ENCODE data around the gene ICAM3. TPM values are rescaled to one million over a fixed set of nuclear protein-coding genes. Genes with fewer than 3 reads are reported as not detected.

Gene ICAM3
- total RNA-seq, 1 donor from 2014 or later = 116 TPM

DNA sequence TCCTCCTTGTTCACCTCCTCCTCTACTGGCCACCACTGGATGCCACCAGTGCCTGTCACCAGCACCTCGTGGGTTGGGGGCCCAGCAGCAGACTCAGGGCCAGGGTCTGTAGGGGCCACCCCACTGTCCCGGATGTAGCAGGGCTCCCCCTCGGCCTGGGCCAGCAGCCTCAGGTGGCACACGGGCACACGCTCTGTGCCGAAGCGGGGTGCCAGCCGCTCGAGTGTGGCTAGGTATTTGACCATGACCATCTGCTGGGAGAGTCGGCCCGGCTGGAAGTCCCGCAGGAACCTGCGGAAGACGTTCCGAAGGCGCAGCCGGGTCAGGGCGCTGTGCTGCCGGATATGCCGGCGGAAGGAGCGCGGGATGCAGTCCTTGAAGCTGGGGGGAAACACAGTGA is 26.1 kb upstream of the ICAM3 start:
- H3K4me1 Mint-ChIP-seq (ENCODE audit: low read depth) = no peaks in the 10 kb centered on the region
- no peaks in the 10 kb centered on the region for H3K27me3 Mint-ChIP-seq (ENCODE audit: low read depth)
- DNase-seq (ENCODE audit: low spot score) = no peak
- peaks cover 63% of the 10 kb centered on the region for H3K36me3 Mint-ChIP-seq (ENCODE audit: low read depth)
- H3K27ac Mint-ChIP-seq = no peak overlapping the region
- H3K4me3 Mint-ChIP-seq (ENCODE audit: low read depth) = no peak overlapping the region
- intact Hi-C loops (cut with micrococcal nuclease) = no loop called here
- no peaks in the 10 kb centered on the region for H3K9me3 Mint-ChIP-seq

DNA sequence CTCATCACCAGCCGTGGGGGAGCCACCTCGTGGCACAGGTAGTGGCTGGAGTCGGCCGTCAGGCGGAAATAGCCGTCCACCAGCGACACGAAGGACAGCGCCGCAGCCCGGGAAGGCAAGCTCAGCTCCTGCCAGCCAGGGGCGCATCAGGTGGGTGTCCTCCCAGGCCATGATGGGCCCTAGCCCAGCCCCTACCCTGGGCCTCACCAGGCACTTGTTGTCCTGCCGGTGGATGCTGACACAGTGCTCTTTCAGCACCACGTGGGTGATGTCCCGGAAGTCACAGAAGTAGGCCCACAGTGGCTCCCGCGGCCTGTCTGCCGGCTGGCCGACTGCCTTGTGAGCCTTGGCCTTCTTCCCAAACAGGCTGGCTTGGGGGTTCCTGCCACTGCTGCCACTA is 25.2 kb upstream of the ICAM3 start:
- intact Hi-C loops (cut with micrococcal nuclease) = no loop called here
- no peak for DNase-seq (ENCODE audit: low spot score)
- Mint-ChIP-seq H3K27ac (no peak overlapping the region), H3K27me3 (ENCODE audit: low read depth) (no peaks in the 10 kb centered on the region), H3K4me3 (ENCODE audit: low read depth) (no peak overlapping the region), H3K36me3 (ENCODE audit: low read depth) (peaks cover 67% of the 10 kb centered on the region), H3K9me3 (no peaks in the 10 kb centered on the region), H3K4me1 (ENCODE audit: low read depth) (no peaks in the 10 kb centered on the region)

DNA sequence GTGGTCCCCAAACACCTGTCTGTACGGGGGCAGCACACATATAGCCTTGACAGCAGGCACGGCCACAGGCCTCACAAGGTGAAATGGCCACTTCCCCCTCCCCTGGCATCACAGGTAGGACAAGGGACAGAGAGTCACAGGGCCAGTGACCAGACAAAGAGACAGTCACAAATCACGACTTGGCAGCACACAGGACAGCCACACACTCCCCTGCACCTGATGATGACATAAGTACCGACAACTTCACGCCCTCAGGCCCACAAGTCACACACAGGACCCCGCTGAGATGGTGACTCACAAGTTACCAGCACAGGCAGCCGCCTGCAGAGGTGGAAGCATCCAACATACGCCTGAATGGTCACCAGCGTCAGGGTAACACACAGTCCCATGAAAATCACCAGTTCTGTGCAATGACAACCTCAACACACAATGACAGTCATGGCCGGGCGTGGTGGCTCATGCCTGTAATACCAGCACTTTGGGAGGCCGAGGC is 24.4 kb upstream of the ICAM3 start:
- DNase-seq (ENCODE audit: low spot score) = no peak
- H3K36me3 Mint-ChIP-seq (ENCODE audit: low read depth) = peaks cover 66% of the 10 kb centered on the region
- H3K27ac Mint-ChIP-seq = no peak overlapping the region
- no peaks in the 10 kb centered on the region for H3K9me3 Mint-ChIP-seq
- H3K27me3 Mint-ChIP-seq (ENCODE audit: low read depth) = no peaks in the 10 kb centered on the region
- intact Hi-C loops (cut with micrococcal nuclease) = no loop called here
- no peak overlapping the region for H3K4me3 Mint-ChIP-seq (ENCODE audit: low read depth)
- H3K4me1 Mint-ChIP-seq (ENCODE audit: low read depth) = no peaks in the 10 kb centered on the region

DNA sequence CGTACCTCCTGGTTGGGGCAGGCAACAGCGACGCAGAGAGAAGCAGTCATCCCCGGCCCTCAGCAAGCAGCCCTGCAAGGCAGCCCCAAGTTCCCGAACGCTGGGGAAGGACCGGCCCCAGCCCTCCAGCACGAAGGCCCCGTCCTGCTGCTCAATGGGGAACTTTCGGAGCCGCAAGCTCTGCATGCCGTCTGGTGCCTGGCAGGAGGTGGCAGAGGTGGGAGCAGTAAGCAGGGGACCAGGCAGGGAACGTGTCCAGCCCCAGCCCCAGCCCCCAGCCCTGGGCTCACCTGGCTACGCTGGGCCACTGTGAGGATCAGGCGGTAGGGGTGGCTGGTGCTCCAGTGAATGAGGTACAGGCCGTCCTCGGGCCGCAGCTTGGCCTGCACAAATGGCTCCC is 22.8 kb upstream of the ICAM3 start:
- intact Hi-C loops (cut with micrococcal nuclease) = no loop called here
- no peaks in the 10 kb centered on the region for H3K9me3 Mint-ChIP-seq
- DNase-seq (ENCODE audit: low spot score) = no peak
- H3K4me1 Mint-ChIP-seq (ENCODE audit: low read depth) = no peaks in the 10 kb centered on the region
- no peak overlapping the region for H3K4me3 Mint-ChIP-seq (ENCODE audit: low read depth)
- no peak overlapping the region for H3K27ac Mint-ChIP-seq
- H3K27me3 Mint-ChIP-seq (ENCODE audit: low read depth) = no peaks in the 10 kb centered on the region
- H3K36me3 Mint-ChIP-seq (ENCODE audit: low read depth) = peaks cover 57% of the 10 kb centered on the region

DNA sequence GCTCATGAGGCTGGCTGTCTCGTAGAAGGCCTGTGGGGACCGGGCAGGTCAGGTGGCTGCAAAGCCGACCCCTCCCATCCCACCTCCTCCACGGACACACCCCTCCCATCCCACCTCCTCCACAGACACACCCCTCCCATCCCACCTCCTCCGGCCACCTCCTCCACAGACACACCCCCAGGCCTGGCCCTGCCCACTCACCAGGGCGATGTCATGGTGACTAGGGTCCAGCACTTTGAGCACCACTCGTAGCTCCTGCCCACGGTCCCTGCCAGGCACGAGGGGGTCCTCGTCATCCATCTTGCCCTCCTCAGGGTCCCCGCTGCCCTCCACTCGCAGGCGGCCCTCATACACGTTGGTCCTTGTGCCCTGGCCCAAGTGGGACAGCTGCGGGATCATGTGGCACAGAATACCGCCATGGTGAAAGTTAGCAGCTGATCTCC is 22.2 kb upstream of the ICAM3 start:
- Mint-ChIP-seq H3K9me3 (no peaks in the 10 kb centered on the region), H3K4me3 (ENCODE audit: low read depth) (no peak overlapping the region), H3K27ac (no peak overlapping the region), H3K27me3 (ENCODE audit: low read depth) (no peaks in the 10 kb centered on the region), H3K36me3 (ENCODE audit: low read depth) (peaks cover 55% of the 10 kb centered on the region), H3K4me1 (ENCODE audit: low read depth) (no peaks in the 10 kb centered on the region)
- intact Hi-C loops (cut with micrococcal nuclease) = no loop called here
- no peak for DNase-seq (ENCODE audit: low spot score)

DNA sequence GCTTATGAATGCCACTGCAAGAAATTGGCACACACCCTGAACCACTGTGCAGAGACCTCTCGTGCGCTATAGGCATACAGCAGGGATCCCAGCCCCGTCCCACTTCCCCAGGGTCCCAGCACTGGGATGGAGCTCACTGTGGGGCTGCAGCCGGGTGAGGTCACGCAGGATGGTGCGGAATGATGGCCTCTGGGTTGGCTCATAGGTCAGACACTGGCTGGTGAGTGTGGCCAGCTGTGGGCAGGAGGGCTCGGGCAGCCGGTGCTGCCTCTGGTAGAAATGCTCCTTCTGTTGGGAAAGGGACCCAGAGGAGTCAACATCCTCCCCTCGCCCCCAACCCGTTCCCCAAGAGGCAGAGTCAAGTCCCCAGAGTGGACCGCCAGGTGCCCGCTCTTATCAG is 17.0 kb upstream of the ICAM3 start:
- Mint-ChIP-seq H3K36me3 (ENCODE audit: low read depth) (peaks cover 61% of the 10 kb centered on the region), H3K4me1 (ENCODE audit: low read depth) (no peaks in the 10 kb centered on the region), H3K27me3 (ENCODE audit: low read depth) (no peaks in the 10 kb centered on the region), H3K4me3 (ENCODE audit: low read depth) (no peak overlapping the region), H3K9me3 (no peaks in the 10 kb centered on the region), H3K27ac (no peak overlapping the region)
- intact Hi-C loops (cut with micrococcal nuclease) = no loop called here
- no peak for DNase-seq (ENCODE audit: low spot score)

DNA sequence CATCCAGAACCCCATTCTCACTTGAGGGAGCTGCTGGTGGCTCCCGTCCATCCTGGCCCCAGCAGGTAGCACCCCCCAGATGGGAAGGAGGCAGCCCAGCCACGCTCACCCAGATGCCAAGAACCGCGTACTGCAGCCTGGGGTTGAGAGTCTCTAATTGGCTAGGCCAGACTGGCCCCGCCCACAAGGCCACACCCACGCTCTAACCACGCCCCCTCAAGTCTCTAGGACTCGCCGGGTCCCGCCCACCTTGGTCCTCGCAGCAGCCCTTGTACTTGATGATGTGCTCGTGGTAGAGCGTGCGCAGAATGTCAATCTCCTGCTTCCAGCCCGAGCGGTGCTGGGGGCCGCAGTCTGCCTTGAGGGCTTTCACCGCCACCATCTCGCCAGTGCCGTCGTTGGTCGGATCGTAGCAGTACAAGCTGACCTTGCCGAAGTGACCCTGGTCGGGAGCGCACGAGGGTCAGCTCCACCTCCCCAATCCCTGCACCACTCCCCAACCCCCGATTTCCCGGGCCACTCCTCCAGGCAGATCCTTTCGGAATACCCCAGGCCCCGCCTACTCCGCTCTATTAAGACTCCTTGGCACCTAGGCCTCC is 14.5 kb upstream of the ICAM3 start:
- Mint-ChIP-seq H3K4me1 (ENCODE audit: low read depth) (no peaks in the 10 kb centered on the region), H3K36me3 (ENCODE audit: low read depth) (peaks cover 47% of the 10 kb centered on the region), H3K27ac (no peak overlapping the region), H3K4me3 (ENCODE audit: low read depth) (no peak overlapping the region), H3K27me3 (ENCODE audit: low read depth) (no peaks in the 10 kb centered on the region), H3K9me3 (no peaks in the 10 kb centered on the region)
- DNase-seq (ENCODE audit: low spot score) = peak; percentile 30
- intact Hi-C loops (cut with micrococcal nuclease) = no loop called here

DNA sequence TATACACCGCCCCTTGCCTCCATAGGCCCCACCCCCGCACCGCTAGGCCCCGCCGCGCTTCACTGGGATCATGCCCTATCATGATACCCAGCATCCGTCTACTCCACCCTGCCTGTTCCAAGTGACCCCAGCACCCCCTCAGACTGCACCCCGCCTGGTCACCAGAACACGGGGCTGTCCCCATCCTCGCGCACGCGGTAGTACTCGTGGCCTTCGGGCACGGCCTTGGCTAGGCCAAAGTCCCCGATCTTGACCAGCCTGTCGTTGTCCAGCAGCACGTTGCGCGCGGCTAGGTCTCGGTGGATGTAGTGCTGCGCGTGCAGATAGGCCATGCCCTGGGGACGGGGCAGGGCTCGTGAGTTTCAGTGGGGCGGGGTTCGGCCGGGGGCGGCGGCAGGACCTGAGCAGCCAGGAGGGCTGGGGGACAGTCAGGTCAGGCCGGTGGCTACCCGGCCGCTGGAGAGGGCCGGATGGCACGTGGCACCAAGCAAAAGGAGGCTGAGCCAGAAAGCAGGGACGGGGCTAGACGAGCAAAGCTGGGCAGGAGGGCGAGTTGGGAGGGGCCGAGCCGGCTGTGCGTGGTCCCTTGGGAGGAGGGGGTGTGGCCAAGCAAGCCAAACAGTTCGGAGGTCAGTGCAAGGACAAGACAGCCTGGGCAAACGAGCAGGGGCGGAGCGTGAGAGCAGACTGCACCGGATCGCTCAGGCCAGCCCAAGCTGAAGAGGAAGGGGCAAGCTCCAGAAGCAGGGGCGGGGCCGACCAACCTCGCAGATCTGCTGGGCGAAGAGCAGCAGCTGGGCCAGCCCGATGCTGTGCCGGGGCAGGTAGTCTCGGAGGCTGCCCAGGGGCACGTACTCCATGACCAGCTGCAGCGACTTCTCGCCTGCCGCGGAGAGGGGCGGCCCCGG is 13.6 kb upstream of the ICAM3 start:
- H3K4me1 Mint-ChIP-seq (ENCODE audit: low read depth) = no peaks in the 10 kb centered on the region
- H3K27ac Mint-ChIP-seq = no peak overlapping the region
- H3K27me3 Mint-ChIP-seq (ENCODE audit: low read depth) = no peaks in the 10 kb centered on the region
- intact Hi-C loops (cut with micrococcal nuclease) = no loop called here
- no peak for DNase-seq (ENCODE audit: low spot score)
- H3K36me3 Mint-ChIP-seq (ENCODE audit: low read depth) = peaks cover 45% of the 10 kb centered on the region
- H3K9me3 Mint-ChIP-seq = no peaks in the 10 kb centered on the region
- no peak overlapping the region for H3K4me3 Mint-ChIP-seq (ENCODE audit: low read depth)

DNA sequence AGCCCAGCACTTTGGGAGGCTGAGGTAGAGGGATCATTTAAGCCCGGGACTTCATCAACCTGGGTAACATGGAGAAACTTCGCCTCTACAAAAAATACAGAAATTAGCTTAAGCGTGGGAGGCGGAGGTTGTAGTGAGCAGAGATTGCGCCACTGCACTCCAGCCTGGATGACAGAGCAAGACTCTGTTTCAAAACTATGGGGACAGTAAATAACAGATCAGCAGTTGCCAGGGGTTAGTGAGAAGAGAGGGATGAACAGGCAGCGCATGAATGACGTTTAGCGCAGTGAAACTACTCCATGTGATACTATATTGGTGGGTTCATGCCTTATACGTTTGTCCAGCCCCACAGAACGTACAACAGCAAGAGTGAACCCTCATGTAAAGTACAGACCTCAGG is 7.1 kb upstream of the ICAM3 start:
- DNase-seq (ENCODE audit: low spot score) = no peak
- intact Hi-C loops (cut with micrococcal nuclease) = no loop called here
- H3K9me3 Mint-ChIP-seq = no peaks in the 10 kb centered on the region
- no peak overlapping the region for H3K27ac Mint-ChIP-seq
- no peak overlapping the region for H3K4me3 Mint-ChIP-seq (ENCODE audit: low read depth)
- H3K36me3 Mint-ChIP-seq (ENCODE audit: low read depth) = peaks cover 5% of the 10 kb centered on the region
- no peaks in the 10 kb centered on the region for H3K27me3 Mint-ChIP-seq (ENCODE audit: low read depth)
- no peaks in the 10 kb centered on the region for H3K4me1 Mint-ChIP-seq (ENCODE audit: low read depth)

DNA sequence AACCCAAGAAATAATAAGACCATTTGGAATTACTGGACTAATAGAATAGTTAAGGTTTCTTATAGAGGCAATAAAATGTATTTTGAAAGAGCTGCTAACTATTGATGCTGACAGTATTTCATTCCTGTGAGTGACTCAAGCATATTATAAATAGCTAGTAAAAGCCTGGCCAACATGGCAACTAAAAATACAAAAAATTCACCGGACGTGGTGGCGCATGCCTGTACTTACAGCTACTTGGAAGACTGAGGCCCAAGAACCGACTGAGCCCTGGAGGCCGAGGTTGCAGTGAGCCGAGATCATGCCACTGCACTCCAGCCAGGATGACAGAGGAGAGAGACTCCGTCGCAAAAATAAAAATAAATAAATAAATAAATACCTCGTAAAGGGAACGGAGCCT is 5.4 kb upstream of the ICAM3 start:
- Mint-ChIP-seq H3K9me3 (no peaks in the 10 kb centered on the region), H3K4me1 (ENCODE audit: low read depth) (peaks cover 7% of the 10 kb centered on the region), H3K27me3 (ENCODE audit: low read depth) (no peaks in the 10 kb centered on the region), H3K36me3 (ENCODE audit: low read depth) (no peaks in the 10 kb centered on the region), H3K27ac (no peak overlapping the region), H3K4me3 (ENCODE audit: low read depth) (no peak overlapping the region)
- intact Hi-C loops (cut with micrococcal nuclease) = no loop called here
- no peak for DNase-seq (ENCODE audit: low spot score)

DNA sequence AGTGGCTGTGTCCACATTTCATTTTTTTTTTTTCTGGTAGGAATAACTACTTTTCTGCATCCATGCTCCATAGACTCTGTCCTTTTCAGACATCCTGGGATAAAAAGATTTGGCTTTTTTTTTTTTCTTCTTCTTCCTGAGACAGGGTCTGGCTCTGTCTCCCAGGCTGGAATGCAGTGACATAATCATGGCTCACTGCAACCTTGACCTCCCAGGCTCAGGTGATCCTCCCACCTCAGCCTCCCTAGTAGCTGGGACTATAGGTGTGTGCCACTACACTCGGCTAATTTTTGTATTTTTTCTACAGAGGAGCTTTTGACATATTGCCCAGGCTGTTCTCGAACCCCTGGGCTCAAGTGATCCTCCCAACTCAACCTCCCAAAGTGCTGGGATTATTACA is 4.1 kb upstream of the ICAM3 start:
- Mint-ChIP-seq H3K27ac (no peak overlapping the region), H3K27me3 (ENCODE audit: low read depth) (no peaks in the 10 kb centered on the region), H3K36me3 (ENCODE audit: low read depth) (no peaks in the 10 kb centered on the region), H3K9me3 (no peaks in the 10 kb centered on the region), H3K4me1 (ENCODE audit: low read depth) (peaks cover 16% of the 10 kb centered on the region), H3K4me3 (ENCODE audit: low read depth) (no peak overlapping the region)
- no peak for DNase-seq (ENCODE audit: low spot score)
- intact Hi-C loops (cut with micrococcal nuclease) = no loop called here

DNA sequence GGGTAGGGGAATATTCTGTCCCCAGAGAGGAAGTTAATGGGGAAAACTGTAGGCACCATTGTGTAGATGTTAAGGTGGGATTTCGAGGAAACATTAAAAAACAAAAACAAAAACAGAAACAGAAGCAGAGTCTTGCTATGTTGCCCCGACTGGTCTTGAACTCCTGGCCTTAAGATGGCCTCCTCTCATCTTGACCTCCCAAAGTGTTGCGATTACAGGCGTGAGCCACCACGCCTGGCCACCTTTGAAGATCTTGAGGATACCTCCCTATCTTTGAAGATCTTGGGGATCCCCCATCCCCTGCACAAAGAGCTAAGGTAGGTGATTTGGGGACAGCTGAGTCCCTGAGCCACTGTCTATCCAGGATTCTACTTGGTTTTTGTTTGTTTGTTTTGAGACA is 553 bp upstream of the ICAM3 start:
- no peaks in the 10 kb centered on the region for H3K36me3 Mint-ChIP-seq (ENCODE audit: low read depth)
- DNase-seq (ENCODE audit: low spot score) = no peak
- H3K27ac Mint-ChIP-seq = peak overlapping the region; percentile 89
- peaks cover 21% of the 10 kb centered on the region for H3K4me1 Mint-ChIP-seq (ENCODE audit: low read depth)
- intact Hi-C loops (cut with micrococcal nuclease) = no loop called here
- H3K4me3 Mint-ChIP-seq (ENCODE audit: low read depth) = peak overlapping the region; percentile 92
- no peaks in the 10 kb centered on the region for H3K27me3 Mint-ChIP-seq (ENCODE audit: low read depth)
- H3K9me3 Mint-ChIP-seq = no peaks in the 10 kb centered on the region

DNA sequence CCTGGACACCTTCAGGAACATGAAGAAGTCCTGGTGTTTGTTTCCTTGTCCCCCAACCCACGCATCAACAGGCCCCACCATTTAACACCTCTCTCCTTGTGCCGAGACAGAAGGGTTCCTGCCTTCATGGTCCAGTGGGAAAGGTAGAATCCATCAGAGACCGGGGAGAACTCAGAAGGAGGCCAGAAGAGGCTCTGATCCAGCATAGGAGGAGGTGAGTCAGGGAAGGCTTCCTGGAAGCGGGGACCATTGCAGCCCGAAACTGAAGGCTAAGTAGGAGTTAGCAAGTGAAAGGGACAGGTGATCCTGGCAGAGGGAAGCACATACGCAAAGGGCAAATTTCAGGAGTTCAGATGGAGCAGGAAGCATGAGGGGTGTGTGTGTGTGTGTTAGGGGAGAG is 484 bp downstream of the ICAM3 start:
- no peaks in the 10 kb centered on the region for H3K27me3 Mint-ChIP-seq (ENCODE audit: low read depth)
- peak overlapping the region; percentile 89 for H3K27ac Mint-ChIP-seq
- no peak for DNase-seq (ENCODE audit: low spot score)
- H3K4me1 Mint-ChIP-seq (ENCODE audit: low read depth) = peaks cover 21% of the 10 kb centered on the region
- no peaks in the 10 kb centered on the region for H3K9me3 Mint-ChIP-seq
- peak overlapping the region; percentile 92 for H3K4me3 Mint-ChIP-seq (ENCODE audit: low read depth)
- H3K36me3 Mint-ChIP-seq (ENCODE audit: low read depth) = peaks cover 4% of the 10 kb centered on the region
- intact Hi-C loops (cut with micrococcal nuclease) = no loop called here

Data from activated T-helper 2 cell treated with anti-CD3 and anti-CD28 coated beads, Interferon-gamma antibody, Interleukin-2, Interleukin-4, amounts not matched to agents 10 μg/mL and 5 μg/mL and 100 μg/mL, durations not matched to agents 14 hours and 24 hours and 36 hours (primary cell).